GM21723 (cell line): Measurements from ENCODE around the gene LGALS8.

ENCODE experiments used
- ATAC-seq: cut with Tn5 transposase; IDR thresholded peaks from one replicate; pipeline ENCODE4 v1.9.1; 2021; ENCODE audit warnings: mild to moderate bottlenecking, moderate library complexity; ENCODE audit not compliant: unreplicated experiment

LGALS8 gene

DNA sequence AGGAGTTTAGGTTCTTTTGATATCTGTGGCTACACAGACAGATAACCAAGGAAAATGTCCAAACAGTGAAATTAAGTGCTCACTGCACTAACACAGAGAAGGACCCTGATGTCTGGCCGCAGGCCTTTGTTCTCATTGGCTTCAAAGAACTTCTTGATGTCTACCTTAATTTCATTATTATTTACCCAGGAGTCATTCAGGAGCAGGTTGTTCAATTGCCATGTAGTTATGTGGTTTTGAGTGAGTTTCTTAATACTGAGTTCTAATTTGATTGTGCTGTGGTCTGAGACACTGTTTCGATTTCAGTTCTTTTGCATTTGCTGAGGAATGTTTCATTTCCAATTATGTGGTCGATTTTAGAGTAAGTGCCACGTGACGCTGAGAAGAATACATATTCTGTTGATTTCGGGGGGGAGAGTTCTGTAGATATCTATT, 15.2 kb upstream of the LGALS8 start:
- peak; percentile 58 for ATAC-seq

DNA sequence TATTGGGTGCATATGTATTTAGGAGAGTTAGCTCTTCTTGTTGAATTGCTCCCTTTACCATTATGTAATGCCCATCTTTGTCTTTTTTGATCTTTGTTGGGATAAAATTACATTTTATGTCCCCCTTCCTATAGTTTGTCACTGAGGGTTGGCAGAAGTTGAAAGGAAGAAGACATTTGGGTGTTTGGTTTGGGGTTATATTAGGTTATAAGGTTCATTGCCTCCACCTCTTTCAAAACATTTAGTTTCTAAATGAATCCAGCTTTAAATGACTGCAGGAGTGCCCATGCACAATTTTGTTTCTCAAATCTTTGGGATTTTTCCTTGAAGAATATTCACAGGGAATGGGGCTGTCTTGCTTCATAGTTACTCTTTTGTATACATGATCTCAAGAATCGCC, 14.6 kb upstream of the LGALS8 start:
- peak; percentile 25 for ATAC-seq

DNA sequence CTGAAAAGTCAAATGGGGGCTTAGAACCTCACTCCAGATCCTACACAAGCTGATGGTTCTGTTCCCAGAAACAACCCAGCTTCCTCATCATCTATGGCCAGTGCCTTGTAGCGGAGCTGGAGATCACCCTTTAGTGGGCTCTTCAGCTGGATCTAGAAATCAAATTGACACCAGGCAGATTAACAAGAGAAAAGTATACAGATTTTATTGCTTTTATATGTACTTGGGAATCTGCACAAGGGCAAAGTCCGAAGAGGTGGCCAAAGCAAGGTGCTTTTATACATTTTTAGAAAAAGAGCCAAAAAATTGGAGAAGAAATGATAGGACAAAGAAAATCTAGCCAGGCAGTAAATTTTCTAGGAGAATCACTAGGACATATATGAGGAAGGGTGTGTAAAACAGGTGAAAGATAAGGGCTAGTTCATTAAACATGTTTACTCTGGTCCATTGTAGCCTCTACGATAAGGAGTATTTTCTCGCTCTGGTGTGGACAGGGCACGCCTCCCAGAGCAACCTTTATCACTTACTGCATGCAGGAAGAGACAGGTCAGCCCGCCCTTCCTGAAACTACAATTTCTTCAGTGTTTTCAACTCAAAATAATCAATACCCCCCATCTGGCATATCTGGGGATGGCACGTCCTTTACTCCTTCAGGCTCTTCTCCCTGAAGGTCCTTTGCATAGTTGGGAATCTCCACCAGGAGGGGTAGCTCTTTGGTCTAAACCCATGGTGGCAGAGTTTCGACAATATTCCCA, 14.0 kb upstream of the LGALS8 start:
- ATAC-seq, result no peak

DNA sequence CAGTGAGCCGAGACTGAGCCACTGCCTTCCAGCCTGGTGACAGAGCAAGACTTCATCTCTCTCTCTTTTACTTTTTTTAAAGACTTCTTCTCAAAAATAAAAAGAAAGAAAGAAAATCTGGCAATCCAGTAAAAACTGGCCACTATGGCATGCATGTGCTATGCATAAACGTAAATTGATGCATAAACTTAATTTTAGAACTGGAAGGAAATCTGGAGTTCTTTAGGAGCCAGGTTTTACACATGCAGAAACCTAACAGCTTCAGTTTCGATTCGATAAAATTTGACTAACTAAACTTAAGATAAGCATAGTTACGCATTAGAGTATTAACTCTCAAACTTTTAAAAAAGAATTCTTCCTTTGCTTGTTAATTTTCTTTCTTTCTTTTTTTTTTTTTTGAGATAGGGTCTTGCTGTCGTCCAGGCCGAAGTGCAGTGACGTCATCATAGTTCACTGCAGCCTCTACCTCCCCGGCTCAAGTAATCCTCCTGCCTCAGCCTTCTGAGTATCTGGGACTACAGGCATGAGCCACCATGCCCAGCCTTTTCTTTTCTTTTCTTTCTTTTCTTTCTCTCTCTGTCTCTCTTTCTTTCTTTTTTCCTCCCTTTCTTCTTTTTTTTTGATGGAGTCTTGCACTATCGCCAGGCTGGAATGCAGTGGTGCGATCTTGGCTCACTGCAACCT, 11.9 kb upstream of the LGALS8 start:
- ATAC-seq, result no peak

DNA sequence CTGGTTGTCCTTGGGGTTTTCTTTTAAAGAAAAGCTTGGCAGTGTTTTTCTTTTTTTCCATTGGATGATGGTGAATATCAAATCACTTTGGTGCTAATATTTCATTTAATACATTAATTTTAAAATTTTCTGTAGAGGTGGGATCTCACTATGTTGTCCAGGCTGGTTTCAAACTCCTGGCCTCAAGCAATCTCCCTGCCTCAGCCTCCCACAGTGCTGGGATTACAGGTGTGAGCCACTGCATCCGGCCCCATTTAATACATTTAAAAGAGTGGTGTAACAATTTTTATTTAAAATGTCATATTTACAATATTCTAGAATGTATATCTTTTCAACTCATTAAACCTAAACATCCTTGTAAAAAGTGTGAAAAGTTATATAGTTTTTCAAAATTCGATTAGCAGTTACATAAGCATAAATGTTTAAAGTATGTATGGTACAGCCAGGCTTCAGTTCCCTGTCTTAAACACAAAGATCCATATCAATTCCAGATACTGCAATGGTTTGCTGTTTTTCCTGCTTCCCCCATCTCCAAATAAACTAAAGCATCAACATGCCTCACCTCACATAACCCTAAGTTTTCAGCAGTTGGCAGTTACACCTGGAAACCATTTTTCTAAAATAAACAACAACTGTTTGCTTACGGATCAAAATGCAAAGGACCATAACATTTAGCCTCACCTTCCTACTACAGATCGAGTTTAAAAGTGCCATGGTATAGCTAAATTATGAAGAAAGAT, 8.9 kb upstream of the LGALS8 start:
- no peak for ATAC-seq

DNA sequence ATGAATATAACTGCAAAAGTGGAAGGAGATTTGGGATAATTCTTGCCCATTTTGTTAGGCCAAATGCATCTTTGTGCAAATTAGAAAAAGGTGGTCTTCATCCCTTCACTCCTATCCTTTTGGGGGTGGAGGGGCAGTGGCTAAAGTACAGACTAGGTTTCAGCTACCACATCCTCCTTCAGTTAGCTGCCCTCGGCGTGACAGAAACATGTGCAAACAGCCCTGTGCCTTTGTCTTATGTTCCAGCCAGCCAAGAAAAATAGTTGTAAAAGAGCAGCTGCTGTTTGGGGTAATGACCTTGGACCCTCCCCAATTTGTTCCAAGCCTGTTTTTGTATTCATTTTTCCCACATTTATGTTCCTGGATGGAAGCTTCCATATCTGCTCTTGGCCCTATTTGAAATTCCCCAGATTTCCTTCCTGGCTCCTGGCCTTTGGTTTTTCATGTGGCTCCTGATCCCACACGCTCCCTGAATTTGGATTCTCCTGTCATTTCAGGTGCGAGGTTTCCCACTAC, 8.3 kb upstream of the LGALS8 start:
- no peak for ATAC-seq

DNA sequence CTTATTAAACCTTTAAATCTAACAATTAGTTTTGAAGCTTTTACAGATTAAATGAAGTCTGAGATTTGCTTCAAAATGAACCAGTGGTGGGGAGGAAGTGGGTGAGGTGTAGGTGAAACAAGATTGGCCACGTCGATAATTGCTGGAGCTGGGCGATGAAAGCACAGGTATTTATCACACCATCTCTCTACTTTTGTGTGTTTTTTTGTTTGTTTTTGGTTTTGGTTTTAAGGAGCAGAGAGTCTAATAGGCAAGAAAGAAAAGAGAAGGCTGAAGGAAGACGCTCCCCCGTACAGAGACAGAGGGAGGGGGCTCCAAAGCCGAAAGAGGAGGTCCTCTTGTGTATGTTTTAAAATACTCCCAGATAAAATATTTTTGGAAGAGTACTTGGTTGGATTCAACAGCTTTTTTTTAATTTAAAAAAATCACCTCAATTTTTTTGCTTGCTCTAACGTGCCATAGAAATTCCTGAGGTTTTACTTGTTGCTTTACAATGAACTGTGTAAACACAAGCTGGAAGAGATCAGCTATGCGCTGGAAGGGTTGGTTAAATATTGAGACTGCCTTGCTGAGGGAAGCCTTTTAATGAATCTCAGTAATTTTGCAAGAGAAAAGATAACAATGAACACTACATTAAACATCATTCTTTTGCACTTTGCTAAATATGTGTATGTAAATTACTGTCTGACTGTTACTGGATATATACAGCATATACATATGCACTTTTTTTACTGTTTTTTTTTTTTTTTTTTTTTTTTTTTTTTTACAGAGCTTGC, 6.7 kb upstream of the LGALS8 start:
- no peak for ATAC-seq

DNA sequence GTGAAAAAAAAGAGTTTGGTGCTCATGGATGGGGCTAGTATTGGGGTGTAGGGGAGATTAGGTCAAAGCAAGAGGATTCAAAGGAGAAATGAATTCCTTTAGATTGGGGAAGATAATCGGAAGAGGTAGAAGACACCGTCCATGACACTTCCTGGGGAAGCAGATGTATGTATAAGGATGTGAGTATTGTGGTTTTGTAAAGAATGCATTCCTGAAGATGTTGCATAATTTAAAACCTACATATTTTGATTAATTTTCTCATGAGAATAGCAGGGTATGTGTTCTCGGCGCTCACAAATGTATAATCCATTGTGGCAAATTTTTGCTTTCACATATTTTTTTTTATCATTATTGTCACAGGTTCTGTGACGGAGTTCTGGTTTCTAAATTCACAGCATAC, 5.5 kb upstream of the LGALS8 start:
- ATAC-seq, result no peak

DNA sequence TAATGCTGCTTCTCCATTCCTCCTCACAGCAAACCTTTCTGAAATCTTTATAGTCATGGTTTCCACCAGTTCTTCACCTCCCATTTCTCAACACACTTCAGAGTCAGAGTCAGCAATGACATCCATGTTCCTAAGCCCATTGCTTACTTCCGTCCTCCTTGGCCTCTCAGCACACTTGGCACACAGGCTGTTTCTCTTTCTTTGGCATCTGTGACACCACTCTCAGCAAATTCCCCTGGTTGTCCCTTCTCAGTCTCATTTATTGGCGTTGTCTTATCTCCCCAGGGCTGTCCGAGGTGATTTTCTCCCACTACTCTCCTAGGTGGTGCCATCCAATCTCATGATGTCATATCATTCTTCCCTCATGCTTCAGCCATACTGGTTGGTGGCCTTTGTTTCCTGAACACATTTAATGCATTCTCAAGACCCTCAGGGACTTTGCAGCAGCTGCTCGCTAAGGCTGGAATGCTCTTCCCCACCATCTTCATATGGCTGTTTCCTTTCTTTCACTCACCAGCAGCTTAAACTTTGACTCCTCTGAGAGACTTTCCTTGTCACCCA, 3.3 kb upstream of the LGALS8 start:
- ATAC-seq, result no peak

DNA sequence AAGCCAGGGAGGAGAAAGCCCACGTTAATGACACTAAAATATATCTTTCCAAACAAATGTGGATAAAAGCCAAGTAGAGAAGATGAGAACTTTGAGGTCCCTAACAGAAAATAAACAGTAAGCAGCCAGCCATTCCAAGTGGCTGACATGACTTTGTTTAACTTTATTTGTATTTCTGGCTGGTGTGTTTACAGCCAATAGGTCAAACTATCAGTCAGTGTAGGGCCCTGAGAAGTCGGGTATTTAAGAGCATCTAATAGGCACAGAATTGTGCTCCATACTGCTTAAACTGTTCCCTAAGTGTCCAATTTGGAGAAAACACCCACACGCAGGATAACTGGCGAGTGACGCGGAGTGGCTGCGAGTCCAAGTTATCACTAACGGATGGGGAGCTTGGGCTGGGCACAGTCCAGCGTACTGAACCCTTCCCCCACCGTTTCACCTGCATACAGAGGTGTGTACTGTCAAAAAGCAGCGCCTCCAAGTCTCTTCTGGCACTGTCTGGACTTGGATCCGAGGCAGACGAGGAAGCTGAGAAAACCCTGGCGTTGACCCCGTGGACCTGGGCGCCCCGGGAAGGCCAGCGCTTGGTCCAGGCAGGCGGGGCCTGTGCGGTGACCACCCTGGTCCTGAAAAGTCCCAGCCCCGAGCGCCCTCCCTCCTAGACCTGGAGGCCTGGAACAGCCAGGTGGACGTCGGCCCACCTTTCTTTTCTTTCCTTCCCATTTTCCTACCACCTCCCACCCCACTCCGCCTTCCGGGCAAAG, 662 bp upstream of the LGALS8 start:
- peak; percentile 17 for ATAC-seq

DNA sequence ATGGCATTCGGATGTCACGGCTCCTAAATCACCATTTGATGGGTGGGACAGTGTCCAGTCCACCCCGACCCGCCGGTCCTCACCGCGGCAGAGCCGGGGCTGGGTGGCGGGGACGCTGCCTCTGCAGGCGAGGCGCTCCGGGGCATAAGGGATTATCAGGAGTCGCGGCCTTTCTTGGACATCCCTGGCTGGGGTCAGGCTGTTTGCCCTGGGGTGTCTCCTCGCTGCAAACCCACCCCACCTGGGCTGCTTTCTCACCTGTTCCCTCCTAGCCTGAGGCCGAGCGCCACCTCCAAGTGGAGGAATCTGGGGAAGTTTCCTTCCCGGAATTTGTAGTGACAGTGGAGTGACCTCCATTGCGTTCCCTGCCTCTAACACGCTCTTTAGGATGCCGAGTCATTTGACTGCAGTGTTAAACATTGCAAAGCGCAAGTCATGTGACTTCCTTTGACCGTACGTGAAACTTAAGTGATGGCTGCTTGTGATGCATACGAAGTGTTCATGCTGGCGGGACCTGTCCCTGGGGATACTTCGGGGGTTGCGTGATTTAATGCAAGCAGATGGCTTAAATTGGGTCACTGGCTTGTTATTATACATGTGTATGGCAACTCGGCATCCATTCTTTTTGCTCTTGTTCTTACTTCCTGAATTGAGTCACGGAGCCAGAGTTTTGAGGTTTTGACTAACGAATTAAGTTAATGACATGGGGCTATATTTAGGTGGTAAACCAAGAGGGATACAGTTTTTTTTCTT, 536 bp downstream of the LGALS8 start:
- peak; percentile 90 for ATAC-seq

DNA sequence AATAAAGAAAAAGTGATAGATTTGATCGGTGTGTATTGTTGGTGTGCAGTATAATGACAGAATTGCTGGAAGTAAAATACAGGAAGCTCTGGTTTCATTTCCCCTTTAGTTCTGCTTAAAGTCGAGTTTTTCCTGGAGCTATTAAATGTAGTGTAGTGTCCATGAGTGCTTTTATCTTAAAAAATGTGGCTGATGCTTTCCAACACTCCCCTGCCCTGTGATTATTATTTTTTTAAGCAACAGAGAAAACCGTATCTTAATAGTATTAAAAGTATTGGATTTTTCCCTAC, 1.1 kb downstream of the LGALS8 start:
- ATAC-seq, result peak; percentile 11

DNA sequence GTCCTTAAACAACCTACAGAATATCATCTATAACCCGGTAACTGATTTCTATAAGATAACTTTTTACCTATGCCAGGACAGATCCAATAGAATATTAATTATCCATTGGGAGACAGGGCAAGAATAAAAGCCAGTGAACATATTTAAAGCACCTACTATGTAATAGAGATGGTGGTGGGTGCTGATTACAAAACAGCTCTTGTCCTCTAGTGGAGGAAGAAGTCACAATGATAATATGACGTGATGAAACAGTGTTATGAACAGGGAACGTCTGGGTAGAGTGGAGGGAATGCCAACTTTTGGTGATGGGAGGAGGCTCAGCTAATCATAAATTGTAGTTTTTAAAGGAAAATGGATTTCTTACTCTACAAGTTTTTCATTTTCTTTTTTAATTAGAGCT, 2.3 kb downstream of the LGALS8 start:
- ATAC-seq, result no peak

DNA sequence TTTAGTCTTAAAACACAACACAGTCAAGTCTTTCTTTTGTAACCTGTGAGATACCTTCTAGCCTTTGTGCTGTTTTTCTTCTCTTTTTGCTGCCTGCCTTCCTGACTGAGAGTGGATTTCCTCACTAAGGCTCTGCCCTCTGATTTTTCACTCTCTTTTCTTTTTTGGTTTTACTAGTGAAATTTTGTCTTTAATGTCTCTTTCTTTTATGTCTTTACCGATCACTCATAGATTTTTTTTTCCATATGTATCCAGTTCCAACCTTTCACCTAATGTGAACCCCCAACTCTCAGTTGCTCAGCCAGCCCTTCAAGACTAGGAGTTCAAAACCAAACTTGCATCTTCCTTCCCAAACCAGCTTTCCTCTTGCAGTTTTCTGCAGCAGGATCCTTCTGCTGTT, 6.5 kb downstream of the LGALS8 start:
- no peak for ATAC-seq

DNA sequence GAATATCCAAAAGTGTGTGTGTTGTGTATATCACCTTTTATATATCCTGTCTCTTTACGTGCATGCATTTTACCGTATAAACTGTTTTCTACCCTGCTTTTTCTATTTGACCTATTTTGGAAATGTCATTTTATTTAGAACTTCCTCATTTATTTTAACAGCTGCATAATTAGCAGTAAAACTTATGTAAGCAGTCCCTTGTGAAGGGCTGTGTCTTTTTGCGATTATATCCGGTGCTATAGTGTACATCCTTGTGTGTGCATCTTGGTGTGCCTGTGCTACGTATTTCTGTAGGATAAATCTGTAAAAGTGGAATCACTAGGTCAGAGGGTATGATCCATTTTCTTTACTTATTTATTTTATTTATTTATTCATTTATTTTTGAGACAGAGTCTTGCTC, 7.2 kb downstream of the LGALS8 start:
- no peak for ATAC-seq

DNA sequence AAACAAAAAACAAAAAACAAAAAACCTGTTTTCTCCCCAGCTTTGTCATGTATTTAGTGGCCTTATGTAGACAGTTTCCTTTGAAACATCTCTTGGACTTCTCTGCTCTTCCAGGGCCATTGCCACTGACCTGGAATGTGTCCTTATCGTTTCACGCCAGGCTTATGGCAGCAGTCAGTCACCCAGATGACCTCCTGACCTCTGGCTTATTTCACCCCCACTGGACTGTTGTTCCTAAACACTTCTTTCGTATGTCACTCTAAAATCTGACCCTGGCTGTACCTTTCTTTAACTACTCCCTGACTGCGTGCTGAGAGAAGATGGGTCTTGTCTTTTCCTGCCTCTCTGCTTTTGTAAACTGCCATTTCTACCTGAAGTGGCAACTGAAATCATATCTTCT, 9.1 kb downstream of the LGALS8 start:
- ATAC-seq, result no peak

DNA sequence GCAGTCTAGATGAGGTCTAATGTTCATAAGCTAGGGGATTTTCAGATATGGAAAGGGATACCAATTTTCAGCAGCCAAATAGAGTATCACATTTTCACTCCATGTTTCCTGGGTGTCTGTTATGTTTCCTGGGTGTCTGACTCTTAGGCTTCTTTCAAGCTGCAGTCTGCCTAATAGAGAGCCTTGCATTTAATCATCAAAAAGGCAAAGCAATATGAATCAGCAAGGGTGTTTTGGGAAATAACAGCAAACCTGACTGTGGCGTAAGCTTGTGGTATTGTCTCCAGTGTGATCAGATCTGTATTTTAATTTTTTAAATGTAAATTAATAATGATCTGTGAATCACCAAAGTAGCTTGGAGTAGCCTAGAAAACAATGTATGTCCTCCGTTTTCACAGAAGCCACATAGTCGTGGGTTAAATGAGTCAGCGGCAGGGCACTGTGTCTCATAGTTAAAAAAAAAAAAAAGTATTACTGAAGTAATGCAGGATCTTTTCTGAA, 10.4 kb downstream of the LGALS8 start:
- no peak for ATAC-seq

DNA sequence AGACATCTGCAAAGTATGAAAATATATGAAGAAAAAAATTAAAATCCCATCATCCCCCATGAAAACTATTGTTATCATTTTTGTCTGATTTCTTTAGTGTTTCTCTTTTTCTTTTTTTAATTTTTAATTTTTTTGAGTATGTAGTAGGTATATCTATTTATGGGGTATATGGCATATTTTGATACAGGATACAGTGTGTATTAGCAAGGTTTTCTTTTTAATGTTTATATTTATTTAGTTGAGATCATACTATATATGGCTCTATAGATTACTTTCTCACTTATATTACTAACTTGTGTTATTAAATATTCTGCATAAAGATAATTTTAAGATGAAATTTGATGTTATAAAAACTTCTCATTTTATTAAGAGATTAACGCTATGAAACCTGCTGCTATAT, 11.4 kb downstream of the LGALS8 start:
- ATAC-seq, result no peak

DNA sequence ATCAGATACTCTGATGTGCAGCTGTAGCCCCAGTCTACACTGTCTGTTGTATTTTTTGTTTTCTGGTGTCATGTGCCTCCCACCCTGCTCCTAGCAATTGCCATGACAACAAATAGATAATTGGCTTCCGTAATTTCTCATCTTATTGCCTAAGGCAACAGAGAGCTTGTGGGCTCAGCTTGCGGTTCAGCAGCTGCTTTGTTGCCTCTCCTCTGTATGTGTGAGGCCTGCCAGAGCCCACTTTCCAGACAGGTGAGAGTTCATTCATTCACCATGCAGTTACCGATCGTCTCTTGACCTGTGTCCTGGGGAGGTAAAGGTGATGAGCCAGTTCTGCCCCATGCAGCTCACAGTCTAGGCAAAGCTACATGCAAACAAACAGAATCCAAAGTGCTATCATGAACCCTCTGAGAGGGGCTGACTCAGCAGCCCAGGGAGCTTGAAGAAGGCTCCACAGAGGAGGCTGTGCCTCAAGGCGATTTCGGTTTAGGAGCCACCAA, 11.9 kb downstream of the LGALS8 start:
- no peak for ATAC-seq
